DND-41 (cell line): ENCODE data around the gene MARCHF4.

Source experiments
- EZH2 ChIP-seq: IDR thresholded peaks from 3 replicates; pipeline ENCODE4 v1.6.1; 2012; ENCODE audit warnings: borderline replicate concordance, low read depth, mild to moderate bottlenecking, moderate library complexity, low read length, inconsistent platforms; ENCODE audit not compliant: severe bottlenecking
- TF ChIP-seq, protein P1 (sequence below): IDR thresholded peaks from 2 replicates; pipeline ENCODE4 v1.5.1; 2012; ENCODE audit warnings: borderline replicate concordance, low read length, moderate library complexity, mild to moderate bottlenecking; ENCODE audit not compliant: poor library complexity, severe bottlenecking; ENCODE audit errors: extremely low read depth

- TF ChIP-seq, protein P1, sequence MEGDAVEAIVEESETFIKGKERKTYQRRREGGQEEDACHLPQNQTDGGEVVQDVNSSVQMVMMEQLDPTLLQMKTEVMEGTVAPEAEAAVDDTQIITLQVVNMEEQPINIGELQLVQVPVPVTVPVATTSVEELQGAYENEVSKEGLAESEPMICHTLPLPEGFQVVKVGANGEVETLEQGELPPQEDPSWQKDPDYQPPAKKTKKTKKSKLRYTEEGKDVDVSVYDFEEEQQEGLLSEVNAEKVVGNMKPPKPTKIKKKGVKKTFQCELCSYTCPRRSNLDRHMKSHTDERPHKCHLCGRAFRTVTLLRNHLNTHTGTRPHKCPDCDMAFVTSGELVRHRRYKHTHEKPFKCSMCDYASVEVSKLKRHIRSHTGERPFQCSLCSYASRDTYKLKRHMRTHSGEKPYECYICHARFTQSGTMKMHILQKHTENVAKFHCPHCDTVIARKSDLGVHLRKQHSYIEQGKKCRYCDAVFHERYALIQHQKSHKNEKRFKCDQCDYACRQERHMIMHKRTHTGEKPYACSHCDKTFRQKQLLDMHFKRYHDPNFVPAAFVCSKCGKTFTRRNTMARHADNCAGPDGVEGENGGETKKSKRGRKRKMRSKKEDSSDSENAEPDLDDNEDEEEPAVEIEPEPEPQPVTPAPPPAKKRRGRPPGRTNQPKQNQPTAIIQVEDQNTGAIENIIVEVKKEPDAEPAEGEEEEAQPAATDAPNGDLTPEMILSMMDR = no peak
- TF ChIP-seq EZH2 = no peak
Observed at GRCh38 chr2:216399621-216400020, 27.3 kb upstream of the MARCHF4 start.
